Right renal cortex interstitium (tissue), 3 donors: ENCODE measurements around the gene GHRHR. TPM values are rescaled to one million over a fixed set of nuclear protein-coding genes. Genes with fewer than 3 reads are reported as not detected.

Experiments used
- DNase-seq, 3 donors: peaks; one replicate each; pipeline ENCODE4 v3.0.0-alpha.2; 2013; ENCODE audit warnings: low read depth in 3 of 3, low spot score in 2 of 3
- polyA plus RNA-seq, 3 donors: library from polyadenylated mRNA; unstranded; fragments of 120-200 nt; gene quantifications; one replicate each; pipeline ENCODE4 v1.2.1, GENCODE V29; 2013; ENCODE audit not compliant: insufficient read length in 3 of 3

GHRHR gene
- under 1 TPM; 0.19 to 0.69 (median 0.34) TPM for polyA plus RNA-seq

DNA sequence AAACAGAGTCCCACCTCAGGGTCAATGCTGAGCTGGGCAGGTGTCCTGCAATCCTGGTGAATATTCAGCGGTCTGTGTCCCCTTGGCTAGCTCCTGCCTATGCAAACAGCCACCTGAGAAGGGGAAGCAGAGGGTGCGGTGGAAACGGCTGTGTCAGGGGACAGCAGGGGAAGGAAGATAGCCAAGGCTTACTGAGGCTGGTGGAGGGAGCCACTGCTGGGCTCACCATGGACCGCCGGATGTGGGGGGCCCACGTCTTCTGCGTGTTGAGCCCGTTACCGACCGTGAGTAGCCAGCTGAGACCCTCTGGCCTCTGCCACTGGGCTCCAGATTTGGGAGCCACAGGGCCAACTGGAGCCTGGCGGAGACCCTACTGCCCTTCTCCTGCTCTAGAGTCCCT, at the start of gene GHRHR:
Gene GHRHR (plus strand): TSS at position 112 of the 400 bp plus-strand sequence. CDS start 116 bp downstream, at position 228.
- DNase-seq: no peak

DNA sequence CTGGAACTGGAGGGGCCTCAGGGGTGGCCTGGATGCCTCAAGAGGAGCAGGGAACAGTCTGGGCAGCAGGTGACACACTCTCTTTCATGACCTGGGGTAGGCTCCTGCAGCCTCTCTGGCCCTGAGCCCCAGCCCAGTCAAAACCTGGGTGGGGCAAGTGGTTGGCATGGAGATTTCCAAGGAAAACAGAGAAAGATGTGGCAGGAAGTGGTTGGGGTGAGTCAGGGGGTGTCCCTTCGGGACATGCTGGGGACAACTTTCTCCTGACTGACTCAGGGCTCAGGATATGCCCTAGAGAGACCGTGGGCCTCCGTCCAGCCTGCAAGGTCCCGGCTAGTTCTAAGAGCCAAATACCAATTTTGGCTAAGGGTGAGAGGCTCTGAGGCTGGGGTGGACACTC, 49.2 kb upstream of the GHRHR start:
- DNase-seq: no peak

DNA sequence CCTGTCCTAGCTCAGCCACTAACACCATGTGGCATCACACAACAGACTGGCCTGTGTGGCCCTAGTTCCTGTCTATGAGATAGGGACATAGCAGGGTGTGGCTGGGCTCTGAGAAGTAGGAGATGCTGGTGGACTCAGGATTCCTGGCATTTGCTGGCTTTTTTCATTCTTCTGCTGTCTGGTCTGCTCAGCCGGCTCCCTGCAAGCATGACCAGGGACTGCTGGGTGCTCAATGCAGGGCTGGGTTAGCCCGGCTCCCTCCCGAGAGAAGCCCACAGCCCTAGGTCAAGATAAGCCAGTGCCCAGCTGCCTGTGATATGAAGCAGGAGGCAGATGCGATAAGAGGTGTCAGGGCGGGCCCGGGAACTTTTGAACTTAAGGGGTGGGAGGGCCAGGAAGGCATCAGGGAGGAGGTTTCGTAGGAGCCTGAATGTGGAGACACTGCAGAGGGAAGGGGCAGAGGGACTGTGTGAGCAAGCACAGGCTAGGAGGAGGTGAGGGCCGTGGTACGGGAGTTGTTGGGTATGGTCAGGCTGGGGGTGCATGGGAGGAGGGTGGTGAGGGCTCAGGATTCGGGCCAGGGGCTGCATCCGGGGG, 48.6 kb upstream of the GHRHR start:
- DNase-seq: no peak

DNA sequence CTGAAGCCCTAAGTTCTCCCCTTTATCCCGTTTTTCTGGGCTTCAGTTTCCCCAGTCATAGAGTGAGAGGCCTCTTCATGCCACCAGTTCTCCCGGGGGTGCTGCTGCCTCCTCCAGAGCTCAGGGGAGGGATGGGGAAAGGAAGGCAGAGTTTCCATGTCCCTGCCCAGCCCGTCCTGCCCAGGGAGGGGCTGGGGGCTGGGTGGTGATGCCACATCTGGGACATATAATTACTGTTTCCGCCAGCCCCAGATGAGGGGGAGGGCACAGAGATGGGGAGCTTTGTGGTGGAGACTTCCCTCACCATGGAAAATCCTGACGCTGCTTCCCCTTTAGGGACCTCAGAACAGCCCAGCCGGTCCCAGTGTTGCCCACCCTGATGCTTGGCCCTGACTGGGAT, 48.0 kb upstream of the GHRHR start:
- DNase-seq: no peak

DNA sequence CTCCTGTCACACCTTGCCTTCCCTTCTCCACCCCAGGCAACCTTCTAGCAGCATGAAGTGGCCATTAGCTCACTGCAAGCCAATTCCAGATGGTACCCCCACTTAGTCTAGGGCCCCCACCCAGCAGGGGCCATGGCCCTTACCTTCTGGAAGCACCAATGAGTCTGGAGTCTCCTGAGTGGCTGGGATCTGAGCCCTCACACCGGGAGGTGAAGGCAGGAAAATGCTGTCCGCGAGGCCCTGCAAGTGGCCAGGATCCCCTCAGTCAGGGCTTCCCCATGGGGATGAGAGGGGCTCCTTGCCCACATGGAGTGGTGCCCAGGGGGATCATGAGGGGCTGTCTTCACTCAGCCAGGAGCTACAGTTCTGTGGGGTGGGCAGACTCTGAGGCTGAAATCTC, 47.5 kb upstream of the GHRHR start:
- DNase-seq: no peak

DNA sequence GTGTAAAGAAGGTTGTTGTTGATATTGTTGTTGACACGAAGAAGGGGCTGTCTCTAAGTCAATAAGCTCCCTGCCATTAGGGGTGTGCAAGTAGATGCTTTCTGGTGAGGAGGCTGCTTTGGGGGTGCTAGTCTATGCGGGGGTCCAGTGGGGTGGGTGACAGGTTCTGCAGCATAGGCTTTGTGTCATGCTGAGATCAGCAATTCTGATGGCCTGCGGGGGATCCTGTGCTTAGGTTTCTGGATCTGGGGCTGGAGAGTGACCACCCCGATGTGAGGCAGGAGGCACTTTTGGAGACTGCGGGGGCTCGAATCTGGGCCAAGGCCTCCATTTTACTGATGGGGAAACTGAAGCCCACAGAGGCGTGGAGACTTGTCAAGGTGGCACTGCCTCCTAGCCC, 47.0 kb upstream of the GHRHR start:
- no peak for DNase-seq

DNA sequence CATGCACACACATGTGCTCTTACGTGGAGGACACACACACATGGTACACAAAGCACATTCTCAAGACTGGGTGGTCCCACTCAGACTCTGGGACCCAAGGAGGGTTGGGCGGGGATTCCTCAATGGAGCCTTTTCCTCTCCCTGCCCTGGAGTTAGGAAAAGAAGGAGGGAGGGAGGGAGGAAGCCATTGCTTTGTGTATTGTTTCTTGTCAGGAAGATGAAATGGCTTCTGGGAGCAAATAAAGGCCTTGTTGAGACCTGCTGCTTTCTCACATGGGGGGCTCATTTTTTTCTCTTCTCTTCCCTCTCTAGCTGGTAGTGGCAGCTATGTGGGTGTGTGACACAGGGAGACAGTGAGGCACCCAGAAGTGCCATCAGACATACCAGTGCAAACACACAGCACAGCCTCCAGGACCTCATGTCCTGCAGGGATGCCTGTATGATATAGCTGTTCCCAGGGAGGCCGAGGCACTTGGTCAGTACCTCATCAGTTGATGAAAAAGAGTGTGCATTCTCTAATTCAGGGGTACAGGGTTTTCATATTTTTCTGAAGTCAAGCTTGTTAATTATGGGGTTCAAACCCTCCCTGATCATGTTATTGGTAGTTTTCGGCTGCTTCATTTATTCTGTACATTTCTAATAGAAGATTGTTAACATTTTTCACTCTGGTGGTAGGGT, 46.4 kb upstream of the GHRHR start:
- DNase-seq: no peak

DNA sequence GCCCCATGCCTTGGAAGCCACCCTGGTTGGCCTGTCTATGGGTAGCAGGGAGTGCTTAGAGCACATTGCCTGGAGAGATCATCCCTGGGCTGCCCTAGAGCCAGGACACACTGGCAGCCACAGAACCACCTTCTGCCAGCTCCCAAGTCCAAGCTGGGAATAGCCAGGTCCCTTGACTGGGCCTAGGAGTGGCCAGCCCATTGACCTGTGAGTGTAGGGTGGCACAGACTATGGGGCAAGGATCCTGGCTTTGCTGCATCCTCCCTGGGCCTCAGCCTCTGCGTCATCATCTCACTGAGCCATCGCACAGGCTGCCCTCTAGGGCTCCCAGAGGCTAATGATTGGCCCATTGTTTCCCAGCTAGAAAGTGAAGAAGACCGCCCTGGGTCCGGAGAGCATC, 45.1 kb upstream of the GHRHR start:
- no peak for DNase-seq

DNA sequence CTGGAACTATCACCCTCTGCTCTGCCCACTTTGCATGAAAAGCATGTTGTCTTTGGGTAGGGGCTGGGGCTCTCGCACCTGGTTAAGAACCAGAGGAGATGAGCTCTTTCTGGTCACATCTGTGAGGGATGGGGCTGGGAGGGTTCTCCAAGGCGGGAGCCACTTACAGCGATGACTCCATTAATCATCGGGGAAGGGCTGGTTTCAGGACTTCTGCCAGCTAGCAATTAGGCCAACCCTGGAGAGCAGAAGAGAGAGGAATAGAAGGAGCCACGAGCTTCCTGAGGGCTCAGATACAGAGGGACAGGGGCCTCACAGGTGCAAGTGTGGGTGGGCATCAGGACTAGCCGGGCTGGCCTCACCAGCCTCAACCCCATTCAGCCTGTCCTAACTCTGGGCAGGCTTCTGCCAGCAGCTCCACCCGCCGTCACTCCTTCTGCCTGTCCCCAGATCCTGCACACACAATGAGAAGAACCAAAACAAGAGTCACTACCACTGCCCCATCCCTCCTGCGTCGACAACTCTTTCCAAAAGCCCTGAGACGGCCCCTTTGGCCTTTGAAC, 43.7 kb upstream of the GHRHR start:
- no peak for DNase-seq

DNA sequence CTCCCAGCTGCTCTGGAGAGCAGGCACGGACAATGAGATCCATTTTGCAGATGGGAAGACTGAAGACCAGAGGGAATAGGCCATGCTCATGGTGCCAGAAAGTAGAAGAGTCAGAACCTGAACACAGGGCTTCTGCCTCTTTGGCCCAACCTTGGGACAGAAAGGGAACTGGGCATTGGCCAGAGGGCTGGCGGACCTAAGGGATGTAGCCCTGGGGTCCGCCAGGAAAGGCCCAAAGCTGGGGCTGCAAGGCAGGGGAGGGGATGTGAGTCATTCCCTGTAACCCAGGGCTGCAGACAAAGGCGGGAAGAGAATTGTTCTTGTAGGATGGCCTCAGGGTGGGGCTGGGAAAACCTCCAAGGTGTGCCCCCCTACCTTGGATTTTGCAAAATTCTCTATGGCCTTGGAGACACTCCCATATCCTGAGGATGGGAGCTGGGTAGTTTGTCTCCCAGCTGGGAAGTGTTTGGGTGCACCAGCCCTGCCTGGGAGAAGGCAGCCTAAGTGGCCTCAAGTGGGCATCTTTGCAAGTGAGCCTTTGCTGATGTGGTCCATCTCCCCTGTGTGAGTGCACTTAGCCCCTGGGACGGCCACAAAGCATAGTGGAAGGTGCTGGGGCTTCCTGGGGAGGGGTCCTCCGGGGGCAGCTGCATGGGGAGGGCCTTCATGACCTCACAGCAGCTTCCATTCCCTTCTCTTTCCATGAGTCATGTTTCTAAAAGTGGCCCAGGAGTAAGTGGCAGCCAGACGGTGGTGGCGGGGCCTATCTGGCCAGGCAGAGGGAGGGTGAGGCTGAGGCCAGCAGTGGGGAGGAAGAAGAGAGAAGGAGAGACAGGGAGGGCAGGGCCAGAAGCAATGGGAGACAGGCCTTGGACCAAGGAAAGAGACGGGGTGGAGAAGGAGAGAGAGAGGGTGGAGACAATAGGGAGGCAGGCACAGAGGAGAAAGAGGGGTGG, 42.9 kb upstream of the GHRHR start:
- DNase-seq: no peak

DNA sequence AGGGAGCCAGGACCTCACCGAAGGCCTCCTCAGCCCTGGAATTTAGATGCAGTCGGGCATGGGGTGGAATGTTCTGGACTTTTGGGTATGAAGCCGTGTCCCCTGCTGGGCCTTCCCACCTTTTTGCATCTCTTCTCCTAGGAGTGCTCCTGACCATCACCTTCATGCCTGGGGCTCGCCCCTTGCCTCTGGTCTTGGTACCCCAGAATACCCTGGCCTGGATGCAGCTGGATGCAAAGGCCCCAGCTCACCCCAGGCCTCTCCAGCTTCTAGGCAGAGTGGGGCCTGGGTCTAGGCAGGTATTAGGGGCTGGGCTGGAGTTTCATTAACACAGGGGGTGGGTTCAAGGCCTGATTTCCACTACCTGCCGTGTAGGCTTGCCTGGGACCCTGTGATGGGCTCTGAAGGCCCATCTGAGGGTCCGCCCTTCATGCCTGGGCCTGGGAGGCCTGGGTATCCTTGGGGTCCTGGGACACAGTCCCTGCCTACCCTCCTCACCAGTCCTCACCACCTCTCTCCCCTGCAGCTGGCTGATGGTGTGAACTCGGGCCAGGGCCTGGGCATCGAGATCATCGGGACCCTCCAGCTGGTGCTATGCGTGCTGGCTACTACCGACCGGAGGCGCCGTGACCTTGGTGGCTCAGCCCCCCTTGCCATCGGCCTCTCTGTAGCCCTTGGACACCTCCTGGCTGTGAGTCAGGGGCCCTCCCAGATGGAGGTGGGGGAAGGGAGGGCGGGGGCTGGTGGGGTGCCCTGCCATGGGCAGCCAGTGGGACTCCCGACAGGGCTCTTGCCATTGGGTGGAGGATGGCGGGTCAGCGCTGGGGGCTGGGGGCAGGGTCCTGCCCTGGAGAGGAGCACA, 42.0 kb upstream of the GHRHR start:
- no peak for DNase-seq

DNA sequence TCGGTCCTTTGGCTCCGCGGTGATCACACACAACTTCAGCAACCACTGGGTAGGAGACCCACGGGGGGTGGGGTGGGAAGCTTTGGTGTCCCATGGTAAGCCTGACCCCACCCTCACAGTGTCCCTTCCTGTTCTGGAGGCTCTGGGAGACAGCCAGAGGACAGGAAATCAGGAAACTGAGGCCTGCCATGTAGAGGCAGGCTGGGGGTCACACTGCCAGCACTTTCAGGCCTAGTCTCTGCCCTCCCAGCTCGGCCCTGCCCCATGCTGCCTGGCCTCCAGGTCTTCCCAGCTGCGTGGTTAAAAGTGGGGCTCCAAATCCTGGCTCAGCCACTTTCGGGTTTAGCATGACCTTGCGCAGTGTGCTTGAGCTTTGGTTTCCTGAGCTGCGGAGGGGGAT, 41.2 kb upstream of the GHRHR start:
- no peak for DNase-seq

DNA sequence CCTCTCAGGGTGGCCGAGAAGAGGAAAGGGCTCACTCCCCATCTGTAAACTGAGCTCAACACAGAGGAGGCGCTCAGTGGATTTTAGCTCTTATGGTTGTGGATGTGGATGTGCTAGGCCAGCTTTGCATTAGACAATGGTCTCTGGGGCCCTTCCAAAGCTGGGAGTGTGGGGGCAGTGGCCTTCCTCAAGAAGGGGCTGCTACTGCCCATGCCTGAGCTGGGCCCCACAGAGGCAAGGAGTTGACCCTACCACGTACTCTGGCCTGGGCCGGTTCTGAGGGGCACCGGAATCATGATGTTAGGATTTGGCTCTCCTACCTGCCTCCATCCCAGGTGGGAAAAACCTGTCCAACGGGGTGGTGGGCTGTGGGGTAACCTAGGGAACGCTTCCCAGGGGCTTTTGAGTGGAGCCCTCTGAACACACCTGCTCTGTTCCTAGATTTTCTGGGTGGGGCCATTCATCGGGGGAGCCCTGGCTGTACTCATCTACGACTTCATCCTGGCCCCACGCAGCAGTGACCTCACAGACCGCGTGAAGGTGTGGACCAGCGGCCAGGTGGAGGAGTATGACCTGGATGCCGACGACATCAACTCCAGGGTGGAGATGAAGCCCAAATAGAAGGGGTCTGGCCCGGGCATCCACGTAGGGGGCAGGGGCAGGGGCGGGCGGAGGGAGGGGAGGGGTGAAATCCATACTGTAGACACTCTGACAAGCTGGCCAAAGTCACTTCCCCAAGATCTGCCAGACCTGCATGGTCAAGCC, 40.6 kb upstream of the GHRHR start:
- DNase-seq: no peak

DNA sequence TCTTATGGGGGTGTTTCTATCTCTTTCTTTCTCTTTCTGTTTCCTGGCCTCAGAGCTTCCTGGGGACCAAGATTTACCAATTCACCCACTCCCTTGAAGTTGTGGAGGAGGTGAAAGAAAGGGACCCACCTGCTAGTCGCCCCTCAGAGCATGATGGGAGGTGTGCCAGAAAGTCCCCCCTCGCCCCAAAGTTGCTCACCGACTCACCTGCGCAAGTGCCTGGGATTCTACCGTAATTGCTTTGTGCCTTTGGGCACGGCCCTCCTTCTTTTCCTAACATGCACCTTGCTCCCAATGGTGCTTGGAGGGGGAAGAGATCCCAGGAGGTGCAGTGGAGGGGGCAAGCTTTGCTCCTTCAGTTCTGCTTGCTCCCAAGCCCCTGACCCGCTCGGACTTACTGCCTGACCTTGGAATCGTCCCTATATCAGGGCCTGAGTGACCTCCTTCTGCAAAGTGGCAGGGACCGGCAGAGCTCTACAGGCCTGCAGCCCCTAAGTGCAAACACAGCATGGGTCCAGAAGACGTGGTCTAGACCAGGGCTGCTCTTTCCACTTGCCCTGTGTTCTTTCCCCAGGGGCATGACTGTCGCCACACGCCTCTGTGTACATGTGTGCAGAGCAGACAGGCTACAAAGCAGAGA, 39.9 kb upstream of the GHRHR start:
- DNase-seq: no peak

DNA sequence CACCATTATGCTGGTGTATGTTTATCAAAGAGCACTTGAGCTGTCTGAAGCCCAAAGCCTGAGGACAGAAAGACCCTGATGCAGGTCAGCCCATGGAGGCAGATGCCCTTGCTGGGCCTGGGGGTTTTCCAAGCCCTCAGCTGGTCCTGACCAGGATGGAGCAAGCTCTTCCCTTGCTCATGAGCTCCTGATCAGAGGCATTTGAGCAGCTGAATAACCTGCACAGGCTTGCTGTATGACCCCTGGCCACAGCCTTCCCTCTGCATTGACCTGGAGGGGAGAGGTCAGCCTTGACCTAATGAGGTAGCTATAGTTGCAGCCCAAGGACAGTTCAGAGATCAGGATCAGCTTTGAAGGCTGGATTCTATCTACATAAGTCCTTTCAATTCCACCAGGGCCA, 39.1 kb upstream of the GHRHR start:
- no peak for DNase-seq

DNA sequence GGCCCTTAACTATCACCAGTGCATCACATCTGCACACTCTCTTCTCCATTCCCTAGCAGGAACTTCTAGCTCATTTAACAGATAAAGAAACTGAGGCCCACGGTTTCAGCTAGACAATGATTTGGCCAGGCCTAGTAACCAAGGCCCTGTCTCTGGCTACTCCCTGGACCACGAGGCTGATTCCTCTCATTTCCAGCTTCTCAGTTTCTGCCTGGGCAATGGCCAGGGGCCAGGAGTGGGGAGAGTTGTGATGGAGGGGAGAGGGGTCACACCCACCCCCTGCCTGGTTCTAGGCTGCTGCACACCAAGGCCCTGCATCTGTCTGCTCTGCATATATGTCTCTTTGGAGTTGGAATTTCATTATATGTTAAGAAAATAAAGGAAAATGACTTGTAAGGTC, 38.6 kb upstream of the GHRHR start:
- no peak for DNase-seq

DNA sequence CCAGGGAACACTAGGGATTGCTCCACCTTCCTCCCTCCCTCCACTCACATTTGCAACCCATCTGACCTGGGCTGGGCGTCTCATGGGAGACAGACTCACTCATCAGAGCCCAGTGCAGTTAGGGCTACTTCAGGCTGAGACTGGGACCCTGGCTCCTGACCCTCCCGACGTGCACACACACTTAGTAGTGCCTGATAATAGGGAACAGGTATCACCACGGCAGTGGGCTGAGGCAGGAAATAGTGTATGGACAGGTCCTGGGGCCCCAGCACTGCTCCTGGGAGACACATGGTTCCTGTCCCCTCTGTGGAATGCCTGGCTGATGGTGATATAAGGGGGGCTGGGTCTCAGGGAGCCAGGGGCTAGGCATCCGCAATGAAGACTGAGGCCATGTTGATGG, 37.8 kb upstream of the GHRHR start:
- no peak for DNase-seq

DNA sequence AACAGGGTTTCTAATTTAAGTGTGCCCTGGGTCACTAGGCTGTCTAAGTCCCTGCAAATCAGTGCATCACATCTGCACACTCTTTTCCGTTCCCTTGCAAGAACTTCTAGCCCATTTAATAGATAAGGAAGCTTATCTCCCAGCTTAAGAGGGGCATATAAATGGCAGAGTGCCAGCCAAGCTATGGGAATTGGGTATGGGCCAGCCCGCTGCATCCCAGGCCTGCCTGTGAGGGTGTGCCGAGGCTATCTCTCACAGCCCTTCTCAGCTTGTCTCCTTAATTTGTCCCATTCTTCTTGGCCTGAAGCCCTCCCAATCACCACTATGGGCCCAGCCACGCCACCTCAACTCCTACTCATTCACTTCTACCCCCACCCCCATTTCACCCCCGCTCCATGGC, 37.4 kb upstream of the GHRHR start:
- DNase-seq: no peak

DNA sequence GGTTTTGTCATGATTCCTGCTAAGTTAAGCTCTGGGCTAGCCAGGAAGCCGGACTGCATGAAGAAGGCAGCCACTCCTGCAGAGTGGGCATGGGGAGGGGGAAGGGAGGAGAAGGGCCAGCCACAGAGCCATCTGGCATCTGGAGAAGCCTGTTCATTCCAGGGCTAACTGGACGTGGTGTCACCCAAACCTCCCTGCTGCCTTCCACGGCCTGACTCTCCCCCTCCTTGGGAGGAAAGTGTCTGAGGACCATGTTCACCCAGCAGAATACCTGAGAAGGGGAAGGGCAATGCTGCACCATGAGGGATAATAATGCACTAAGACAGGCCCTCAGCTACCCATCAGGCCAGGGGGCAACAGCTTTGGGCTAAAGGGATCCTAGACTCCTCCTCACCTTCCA, 36.7 kb upstream of the GHRHR start:
- no peak for DNase-seq
